ENCODE data around the gene CAGE1.

DNA sequence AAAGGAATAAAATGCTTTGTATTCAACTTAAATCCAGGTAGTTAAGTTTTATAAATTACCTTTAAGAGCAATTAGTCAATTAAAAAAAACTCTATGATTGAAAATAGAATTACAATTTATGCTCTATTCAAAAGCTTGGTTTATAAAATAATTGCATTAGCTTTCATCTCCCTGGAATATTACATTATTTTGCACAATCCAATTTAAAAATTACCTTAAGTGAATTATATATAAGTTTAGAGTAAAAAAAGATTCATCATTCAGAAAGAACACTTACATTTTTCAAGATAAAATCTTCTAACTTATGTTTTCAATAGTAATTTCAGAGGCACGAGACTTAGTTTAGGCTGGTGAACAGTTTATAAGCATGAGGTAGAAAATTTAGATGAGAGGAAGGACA is 91.4 kb downstream of the CAGE1 start:
- TF ChIP-seq CREB1 (CRISPR knock-in tag; IDR thresholded peaks at IDR 0.05; ENCODE audit: low read depth) (no peak), EZH2 (IDR thresholded peaks at IDR 0.05; ENCODE audit: low read depth, unreplicated experiment) (no peak), POLR2AphosphoS5 (IDR thresholded peaks at IDR 0.05; ENCODE audit: low read depth) (no peak)
- TF ChIP-seq, protein P1, sequence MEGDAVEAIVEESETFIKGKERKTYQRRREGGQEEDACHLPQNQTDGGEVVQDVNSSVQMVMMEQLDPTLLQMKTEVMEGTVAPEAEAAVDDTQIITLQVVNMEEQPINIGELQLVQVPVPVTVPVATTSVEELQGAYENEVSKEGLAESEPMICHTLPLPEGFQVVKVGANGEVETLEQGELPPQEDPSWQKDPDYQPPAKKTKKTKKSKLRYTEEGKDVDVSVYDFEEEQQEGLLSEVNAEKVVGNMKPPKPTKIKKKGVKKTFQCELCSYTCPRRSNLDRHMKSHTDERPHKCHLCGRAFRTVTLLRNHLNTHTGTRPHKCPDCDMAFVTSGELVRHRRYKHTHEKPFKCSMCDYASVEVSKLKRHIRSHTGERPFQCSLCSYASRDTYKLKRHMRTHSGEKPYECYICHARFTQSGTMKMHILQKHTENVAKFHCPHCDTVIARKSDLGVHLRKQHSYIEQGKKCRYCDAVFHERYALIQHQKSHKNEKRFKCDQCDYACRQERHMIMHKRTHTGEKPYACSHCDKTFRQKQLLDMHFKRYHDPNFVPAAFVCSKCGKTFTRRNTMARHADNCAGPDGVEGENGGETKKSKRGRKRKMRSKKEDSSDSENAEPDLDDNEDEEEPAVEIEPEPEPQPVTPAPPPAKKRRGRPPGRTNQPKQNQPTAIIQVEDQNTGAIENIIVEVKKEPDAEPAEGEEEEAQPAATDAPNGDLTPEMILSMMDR (conservative IDR thresholded peaks at IDR 0.05; ENCODE audit: low read depth in 2 of 2) = no peak
- TF ChIP-seq, protein P2, sequence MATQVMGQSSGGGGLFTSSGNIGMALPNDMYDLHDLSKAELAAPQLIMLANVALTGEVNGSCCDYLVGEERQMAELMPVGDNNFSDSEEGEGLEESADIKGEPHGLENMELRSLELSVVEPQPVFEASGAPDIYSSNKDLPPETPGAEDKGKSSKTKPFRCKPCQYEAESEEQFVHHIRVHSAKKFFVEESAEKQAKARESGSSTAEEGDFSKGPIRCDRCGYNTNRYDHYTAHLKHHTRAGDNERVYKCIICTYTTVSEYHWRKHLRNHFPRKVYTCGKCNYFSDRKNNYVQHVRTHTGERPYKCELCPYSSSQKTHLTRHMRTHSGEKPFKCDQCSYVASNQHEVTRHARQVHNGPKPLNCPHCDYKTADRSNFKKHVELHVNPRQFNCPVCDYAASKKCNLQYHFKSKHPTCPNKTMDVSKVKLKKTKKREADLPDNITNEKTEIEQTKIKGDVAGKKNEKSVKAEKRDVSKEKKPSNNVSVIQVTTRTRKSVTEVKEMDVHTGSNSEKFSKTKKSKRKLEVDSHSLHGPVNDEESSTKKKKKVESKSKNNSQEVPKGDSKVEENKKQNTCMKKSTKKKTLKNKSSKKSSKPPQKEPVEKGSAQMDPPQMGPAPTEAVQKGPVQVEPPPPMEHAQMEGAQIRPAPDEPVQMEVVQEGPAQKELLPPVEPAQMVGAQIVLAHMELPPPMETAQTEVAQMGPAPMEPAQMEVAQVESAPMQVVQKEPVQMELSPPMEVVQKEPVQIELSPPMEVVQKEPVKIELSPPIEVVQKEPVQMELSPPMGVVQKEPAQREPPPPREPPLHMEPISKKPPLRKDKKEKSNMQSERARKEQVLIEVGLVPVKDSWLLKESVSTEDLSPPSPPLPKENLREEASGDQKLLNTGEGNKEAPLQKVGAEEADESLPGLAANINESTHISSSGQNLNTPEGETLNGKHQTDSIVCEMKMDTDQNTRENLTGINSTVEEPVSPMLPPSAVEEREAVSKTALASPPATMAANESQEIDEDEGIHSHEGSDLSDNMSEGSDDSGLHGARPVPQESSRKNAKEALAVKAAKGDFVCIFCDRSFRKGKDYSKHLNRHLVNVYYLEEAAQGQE (IDR thresholded peaks at IDR 0.05; ENCODE audit: unreplicated experiment) = no peak
